ENCODE results near the gene YTHDC1.
"Not testable (repeated sequence)": the region's sequence is repeated elsewhere in the genome, so short reads cannot be mapped to it uniquely, and the experiment has no call there.

DNA sequence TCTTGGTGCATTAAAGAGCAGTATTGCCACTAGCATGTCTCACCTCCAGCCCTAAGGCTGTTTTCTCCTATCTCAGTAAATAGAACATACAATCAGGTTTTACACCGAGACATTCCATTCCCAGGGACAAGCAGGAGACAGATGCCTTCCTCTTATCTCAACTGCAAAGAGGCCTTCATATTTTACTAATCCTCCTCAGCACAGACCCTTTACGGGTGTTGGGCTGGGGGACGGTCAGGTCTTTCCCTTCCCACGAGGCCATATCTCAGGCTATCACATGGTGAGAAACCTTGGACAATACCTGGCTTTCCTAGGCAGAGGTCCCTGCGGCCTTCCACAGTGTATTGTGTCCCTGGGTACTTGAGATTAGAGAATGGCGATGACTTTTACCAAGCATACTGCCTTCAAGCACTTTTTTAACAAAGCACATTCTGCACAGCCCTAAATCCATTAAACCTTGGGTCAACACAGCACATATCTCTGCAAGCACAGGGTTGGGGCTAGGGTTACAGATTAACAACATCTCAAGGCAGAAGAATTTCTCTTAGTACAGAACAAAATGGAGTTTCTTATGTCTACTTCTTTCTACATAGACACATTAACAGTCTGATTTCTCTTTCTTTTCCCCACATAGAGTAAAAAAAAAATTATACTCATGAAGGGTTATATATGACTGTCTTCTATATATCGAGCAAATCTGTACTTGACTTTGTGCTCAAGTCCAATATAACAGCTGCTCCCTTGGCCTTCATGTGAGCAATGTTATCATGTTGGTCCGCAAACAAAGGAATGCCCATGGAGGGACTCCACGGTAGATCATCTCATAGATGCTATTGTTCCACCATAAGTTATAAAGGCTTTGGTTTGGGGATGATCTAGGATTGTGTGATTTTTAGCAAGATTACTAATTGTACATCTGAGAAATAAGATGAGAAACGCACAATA lies 67.8 kb downstream of the YTHDC1 start:
- TF ChIP-seq, protein P1, sequence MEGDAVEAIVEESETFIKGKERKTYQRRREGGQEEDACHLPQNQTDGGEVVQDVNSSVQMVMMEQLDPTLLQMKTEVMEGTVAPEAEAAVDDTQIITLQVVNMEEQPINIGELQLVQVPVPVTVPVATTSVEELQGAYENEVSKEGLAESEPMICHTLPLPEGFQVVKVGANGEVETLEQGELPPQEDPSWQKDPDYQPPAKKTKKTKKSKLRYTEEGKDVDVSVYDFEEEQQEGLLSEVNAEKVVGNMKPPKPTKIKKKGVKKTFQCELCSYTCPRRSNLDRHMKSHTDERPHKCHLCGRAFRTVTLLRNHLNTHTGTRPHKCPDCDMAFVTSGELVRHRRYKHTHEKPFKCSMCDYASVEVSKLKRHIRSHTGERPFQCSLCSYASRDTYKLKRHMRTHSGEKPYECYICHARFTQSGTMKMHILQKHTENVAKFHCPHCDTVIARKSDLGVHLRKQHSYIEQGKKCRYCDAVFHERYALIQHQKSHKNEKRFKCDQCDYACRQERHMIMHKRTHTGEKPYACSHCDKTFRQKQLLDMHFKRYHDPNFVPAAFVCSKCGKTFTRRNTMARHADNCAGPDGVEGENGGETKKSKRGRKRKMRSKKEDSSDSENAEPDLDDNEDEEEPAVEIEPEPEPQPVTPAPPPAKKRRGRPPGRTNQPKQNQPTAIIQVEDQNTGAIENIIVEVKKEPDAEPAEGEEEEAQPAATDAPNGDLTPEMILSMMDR (IDR thresholded peaks at IDR 0.05) = not testable (repeated sequence)
- TF ChIP-seq POLR2A (IDR thresholded peaks at IDR 0.05) = not testable (repeated sequence)
